CD4-positive, alpha-beta T cell treated with Interleukin-4 for 4 hours (primary cell): ENCODE data around the gene WWOX.

Experiments used
- DNase-seq: peaks from one replicate; pipeline ENCODE4 v3.0.0-alpha.2; 2020

Gene WWOX

DNA sequence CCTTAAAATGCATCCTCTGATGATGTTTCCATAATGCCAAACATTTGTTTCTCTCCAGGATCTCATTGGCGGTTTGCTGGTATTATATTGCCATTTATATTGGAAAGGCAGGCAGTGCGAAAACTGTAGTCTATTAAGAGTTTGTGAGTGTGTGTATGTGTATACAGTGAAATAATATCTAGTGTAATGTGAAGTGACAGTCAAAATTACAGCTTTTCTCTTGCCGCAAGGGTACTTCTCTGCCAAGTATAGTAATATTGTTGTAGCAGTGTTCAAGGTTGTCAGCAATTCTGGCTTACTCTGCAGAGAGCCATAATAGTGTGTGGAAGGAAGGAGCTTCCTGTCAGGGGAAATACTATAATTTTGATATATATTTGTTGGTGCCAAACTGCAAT is 178.6 kb downstream of the WWOX start:
- no peak for DNase-seq

DNA sequence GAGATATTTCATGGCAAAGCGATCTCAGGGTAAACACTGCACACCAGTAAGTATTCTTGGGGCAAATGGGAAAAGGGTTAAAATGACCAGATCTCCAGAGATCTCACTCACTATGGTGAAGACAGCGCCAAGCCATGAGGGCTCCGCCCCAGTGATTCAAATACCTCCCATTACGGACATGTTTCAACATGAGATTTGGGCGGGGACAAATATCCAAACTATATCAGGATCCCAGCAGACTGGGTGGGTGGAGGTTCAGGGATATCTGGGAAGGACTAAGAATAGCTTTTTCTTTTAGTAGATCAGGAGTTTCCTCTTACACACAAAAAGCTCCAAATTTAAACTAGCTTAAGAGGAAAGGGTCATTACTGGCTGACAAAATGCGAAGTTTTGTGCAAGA is 181.7 kb downstream of the WWOX start:
- DNase-seq: no peak

DNA sequence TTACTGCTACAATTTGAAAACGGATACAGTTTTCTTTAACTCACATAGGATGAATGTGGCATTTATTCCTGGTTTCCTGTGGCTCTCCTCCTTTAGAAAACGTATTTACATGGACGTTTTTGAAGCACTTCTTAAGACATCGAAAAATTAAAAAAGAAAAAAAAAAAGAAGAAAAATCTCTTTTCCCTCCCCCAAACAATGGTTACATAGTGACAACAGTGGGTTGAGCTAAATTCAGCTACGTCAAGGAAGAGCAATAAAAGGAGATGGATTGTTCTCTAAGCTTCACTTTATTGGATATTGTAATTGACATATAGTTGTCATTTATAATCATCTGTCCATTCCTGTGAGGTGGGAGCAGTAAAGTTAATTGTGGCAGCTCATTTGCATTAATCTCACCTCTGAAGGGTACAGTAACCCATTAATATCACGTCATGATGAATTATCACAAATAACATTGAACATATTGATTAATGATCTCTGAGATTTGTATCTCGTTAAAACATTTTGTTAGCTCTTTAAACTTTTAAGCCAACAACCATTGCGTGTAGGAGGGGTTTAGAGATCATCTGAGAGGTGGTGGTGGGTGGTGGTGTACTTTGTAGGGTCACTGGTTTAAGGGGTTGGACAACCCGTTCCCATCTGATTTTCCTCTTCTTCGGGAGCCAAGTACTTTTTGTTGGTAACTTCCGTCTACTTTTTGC is 184.2 kb downstream of the WWOX start:
- DNase-seq: no peak

DNA sequence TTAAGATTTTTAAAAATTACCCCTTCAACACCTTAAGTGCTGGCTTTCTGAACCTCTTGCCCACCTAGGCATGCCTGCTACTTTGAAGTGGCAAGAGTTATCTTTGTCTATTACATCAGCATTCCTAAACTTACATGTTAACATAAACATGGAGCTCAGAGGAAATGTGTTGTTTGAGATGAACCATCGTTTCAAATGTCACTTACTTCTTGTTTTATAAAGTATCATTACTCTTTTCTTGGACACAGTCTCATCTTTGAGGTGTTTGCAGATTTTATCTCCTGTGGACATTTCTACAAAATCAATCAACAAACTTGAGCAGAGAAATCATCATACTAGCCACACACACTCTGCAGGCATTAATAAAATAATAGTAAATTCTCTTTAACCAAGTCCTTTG is 184.9 kb downstream of the WWOX start:
- DNase-seq: no peak

DNA sequence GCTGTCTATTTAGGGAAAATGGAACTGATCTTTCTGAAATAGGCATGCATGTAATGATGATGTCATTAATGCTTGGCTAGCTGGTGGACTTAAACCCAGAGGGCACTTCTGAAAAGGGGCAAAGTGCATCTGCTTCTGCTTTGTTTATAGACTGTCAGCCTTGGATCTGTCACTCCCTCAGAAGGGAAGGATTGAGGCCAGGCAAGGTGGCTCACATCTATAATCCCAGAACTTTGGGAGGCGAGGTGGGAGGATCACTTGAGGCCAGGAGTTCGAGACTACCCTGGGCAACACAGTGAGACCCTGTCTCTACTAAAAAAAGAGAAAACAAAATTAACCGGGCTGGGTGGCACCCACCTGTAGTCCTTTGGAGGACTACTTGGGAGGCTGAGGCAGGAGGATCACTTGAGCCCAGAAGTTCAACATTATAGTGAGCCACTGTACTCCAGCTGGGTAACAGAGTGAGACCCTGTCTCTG is 185.5 kb downstream of the WWOX start:
- no peak for DNase-seq

DNA sequence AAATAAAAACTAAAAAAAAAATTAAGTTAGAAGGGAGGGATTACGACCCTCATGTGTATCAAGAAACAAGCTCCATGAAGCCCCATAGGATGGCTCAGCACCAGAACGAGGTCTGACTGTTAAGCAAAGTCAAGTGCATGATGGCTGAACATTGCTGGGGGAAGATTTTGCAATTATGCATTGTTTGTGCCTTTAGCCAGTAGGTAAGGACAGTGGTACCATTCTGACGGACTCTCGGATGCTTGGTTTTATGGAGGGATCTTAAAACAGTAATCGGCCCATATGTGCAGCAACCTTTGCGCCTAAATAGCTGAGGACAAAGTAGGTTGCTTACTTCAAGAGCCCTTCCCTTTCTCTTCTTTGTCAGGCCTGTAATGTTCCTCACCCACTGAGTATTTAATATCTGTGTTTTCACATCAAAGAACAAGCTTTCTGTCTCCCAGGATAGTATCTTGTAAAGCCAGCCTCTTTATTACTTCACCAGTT is 186.0 kb downstream of the WWOX start:
- DNase-seq: no peak

DNA sequence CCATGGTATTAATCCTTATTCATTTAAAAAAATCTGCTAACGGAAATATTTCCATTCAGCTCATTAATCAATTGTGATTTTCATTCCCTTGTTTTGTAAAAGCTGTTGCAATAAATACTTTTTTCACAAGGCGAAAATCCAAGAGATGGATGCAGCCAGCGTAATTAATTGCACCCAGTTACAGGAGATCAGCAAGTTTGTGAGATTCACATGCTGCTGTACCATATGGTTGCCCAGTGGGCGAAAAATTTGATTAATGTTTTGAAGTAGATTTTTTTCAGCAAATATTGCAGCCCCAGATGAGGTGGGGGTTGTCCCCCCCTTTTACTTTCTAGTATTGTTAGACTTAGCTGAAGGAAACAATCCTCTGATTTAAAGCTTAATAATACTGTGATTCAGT is 186.6 kb downstream of the WWOX start:
- no peak for DNase-seq

DNA sequence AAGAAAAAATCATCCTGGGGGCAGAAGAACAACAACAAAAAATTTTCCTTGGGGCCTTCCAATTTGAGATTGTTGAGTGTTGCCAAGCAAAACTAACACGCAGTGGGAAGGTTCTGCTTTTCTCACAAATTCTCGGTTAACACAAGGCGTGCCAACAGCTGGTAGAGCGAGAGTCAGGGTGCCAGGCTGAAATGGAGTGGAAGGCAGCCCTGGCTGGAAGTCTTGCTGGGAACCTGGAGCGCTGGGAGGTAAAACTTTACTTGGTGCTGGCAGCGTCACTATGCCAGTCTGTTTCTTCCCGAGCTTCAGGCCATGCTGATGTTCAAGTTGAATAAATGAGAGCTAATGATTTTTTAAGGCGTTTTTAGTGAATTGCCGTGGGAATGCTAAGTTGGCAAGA is 189.4 kb downstream of the WWOX start:
- DNase-seq: no peak

DNA sequence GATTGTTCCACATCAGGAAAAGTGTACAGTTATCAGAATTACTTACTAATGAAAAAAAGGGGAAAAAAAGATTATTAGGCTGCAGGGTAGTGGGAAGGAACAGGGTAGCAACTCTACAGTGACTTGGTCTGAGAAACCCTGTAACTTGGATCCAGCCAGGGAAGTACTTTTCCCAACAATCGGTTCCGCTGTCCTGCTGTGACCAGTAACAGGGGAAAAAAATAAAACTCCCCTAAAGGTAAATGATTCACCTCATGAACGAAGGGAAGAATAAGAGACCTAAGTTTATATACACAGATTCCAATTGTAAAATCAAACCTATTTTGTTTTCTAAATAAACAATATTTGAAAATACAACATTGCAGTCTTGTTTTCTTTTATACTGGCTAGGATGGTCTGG is 189.9 kb downstream of the WWOX start:
- DNase-seq: no peak

DNA sequence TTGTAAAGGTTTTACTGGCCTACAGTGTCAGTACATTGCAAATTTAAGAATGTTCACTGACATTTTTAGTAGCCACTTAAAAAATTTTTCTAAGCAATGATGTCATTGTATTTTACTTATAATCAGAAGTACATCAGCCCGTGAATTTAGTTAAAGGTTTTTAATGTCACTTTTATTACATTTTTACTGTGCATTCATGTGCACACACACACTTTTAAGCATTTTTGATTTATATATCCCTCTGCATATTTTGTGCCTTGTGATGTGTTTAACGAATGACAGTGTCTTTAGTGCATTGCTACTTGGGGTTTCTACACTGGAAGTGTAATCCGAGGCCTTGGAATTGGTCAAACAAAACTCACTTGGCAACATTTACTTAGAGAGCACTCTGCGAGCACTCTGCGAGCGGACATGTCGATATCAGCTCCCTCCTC is 190.4 kb downstream of the WWOX start:
- DNase-seq: no peak

DNA sequence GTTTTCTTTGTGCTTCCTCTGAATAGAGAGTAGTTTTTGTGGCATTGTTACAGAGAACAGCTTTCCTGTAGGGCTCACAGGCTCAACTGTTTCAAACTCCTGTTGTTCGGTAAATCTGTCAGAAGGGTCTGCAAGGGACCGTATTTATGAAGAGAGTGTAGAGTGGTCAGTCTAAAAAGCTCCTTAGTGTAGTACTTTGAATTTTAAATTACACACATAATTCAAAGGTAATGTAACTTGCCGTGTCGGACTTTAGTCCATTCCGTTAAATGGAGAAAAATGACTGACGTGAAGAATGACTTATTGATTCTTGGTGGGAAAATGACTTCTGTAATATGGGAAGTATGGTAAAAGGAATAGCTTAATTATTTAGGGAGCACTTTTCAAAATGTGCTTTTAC is 190.9 kb downstream of the WWOX start:
- no peak for DNase-seq

DNA sequence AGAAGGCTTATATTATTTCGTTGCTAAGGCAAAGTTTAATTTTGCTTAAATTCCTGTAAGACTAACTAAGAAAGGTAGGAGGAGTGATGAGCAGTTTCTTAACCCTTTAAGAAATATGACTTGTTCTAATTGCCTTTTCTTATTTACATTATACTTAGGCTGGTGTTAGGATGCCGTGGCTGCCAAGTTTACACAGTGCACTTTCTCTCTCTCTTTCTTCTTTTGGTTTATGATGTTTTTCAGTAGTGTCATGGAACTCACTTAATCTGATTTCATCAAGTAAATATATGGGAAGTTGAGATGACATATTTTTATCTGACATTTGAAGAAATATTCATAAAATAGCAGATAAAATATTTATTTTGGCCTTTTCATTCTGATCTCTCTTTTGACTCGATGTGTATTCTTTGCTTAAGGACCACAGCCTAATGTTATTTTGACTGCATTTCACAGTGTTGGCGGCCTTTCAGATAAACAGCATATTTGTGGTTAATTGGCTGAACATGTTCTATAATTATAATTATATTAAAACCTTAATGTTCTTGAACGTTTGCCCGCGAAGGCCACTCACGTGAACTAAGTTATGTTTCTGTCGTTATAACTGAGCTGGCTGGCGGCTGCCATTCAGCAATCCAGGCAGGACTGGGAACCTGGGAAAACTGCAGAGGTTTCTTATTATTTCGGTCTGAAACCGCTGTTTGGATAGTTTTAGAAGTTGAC is 191.6 kb downstream of the WWOX start:
- DNase-seq: no peak

DNA sequence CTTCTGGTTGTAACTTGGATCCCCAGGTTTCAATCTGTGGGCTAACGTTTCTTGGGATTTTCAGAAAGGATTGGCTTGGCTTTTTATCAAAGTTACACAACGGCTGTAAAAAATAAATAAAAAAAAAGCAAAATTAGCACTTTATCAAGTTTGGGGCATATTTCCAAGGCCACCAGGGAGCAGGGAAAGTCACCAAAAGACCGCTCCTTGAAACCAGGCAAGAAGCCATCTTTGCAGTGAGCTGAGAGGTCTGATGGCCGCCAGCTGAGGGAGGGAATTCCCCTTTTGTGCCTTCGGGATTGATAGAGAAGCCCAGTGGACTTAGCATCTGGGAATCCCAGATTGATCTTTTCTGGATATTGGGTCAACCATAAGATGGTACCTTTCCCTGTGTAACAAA is 192.2 kb downstream of the WWOX start:
- DNase-seq: no peak

DNA sequence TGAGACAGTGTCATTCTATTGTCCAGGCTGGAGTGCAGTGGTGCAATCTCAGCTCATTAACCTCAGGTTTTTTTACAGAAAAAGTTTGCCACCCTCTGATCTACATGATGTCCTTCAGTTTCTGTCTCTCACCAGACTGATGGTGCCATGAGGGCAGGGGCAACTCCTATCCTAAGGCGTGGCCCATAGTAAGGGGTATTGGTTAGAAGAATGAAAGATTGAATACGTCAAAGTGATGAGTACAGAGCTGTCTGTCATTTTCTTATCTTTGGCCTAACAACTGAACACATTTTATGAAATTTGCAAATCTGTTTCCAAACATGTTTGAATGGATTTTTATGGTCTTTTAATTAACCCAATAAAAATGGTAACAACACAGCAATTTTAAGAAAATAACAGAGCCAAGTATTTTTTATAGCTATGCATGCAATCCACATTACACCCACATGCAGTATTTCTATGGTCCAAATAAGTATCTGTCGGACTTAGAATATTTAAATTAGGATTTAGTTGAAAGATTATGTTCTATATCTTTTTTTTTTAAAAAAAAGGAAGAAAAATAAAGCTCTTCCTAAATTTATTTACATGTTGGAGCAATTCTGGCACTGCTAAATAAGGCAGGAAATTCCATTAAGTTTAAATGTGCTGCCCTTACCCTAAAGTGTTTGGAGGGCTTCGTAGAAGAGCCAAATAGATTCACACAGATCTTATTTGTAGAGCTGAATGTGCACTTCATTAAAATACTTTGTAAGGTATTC is 192.8 kb downstream of the WWOX start:
- no peak for DNase-seq

DNA sequence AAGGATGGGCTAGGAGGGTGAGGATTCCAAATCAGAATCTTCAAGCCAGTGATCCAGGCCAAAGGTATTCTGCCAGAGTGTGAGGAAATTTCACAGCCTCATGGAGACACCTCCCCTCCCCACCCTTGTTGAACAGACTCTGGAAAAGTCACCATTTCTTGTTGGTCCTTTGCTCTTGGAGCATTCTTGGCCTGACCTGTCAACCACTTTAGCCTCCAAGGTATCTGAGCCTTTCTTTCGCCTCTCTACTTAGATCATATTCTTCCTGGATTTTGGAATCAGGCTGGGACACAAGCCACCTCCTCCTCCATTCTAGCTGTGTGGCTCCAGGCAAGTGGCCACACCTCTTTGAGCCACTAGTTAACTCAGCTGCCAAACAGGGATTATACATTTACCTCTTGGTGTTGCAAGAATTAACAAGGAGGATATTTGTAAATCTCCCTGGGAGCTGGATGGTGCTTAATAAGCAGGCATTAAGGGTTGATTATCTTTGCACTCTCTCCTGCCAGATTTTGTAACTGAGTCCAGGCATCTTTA is 193.5 kb downstream of the WWOX start:
- DNase-seq: no peak

DNA sequence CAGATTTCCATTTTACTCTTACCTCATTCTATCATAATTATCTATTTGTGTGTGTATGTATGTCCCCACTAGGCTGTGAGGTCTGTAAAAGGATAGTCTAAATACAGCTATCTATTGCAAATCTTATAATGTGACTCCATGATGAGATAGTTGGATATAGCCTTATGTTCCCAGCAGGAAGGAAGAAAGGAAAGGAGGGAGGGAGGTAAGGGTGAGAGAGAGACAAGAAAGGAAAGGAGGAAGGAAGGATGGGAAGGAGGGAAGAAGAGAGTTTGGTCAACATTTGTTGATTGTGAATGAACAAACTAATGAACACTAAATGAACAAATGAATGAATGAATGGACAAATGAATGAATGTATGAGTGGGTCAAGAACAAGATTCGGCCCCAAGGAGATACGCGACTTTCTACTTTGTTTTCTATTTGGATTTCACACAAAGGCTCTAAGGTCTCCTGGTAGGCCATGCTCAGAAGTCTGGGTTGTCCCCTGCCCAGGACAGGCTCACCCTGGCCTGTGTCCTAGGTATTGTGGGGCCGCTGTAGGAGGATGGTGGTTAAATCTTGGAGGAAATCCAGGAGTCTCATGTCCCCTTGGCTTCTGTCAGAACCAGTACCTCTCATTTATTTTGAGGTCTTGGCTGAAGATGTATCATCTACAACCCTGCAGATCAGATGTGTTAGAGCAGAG is 195.2 kb downstream of the WWOX start:
- no peak for DNase-seq

DNA sequence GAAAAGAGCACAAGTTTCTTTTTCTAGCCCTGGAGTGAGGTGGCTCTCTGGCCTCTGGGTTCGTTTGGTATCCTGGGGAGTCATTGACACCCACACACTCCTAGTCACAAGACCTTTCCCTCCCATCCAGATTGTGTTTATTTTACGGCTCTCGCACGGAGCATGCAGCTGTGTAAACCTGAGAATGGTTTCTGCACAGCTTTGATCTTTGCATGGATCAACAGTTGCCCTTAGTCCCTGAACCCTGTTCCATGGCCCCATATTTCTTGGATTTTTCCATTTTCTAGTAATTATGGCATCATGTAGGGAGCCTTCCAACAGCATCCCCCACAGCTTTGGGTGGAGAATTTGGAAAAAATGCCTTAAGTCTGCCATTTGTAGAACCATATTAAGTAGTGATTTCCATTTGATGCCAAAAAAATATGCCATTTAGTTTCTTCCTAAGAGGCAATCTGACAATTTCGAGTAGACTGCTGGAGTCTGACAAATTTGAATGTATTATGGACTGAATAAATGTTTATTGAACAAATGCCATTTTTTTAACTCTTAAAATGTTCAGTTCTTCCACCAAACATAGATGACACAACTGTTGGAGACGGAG is 197.7 kb downstream of the WWOX start:
- no peak for DNase-seq

DNA sequence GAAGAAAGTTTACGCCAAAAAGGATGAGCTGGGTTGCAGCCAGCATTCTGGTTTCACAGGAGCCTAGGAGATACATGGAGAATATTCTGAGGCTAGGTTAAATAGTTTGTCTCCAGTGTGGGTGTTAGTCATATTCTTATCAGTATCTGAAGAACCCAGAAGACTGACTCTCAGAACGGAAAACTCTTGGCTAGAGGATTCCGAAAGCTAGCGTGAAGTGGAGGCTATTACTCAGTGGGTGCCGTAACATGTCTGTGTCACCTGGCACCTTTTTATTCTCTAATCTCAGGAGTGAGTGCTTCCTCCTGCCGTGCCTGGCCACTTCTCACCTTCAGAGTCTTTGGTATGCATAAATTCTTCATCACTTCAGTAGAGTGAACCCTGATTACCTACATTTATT is 199.5 kb downstream of the WWOX start:
- no peak for DNase-seq

DNA sequence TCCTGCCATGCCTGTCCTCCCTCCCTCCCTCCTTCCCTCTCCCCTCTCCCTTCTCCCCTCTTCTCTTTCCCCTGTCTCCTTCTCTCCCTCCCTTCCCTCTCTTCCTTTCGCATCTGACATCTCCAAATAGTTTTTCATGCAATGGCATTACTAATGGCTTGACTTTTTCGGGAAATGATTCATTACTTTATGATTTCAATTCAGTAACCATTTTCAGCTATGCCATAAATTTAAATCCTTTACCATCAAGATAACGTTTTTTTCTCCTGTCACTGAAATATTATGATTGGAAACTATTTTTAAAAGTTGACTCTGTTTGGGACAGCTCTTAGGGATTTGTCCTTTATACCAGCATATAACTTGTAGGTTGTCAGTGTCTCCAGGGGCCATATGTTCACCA is 201.0 kb downstream of the WWOX start:
- no peak for DNase-seq

DNA sequence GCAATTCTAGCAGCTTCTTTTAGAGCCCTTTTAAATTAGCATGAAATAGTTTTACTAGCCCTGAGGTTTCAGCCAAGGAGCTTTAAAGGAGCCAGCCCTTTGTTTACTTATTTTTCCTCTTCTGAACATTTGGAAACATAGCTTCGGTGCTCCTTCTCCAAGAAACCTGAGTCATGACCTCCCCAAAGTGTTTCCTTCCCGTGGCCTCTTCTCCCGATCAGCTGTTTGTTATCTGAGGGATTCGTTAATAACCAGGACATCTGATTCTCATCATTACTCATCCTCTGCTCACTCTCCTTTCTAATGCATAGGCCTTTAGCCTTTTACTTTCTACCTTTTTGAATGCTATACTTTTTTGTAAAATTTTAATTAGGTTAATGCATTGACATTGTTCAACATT is 204.5 kb downstream of the WWOX start:
- DNase-seq: no peak

DNA sequence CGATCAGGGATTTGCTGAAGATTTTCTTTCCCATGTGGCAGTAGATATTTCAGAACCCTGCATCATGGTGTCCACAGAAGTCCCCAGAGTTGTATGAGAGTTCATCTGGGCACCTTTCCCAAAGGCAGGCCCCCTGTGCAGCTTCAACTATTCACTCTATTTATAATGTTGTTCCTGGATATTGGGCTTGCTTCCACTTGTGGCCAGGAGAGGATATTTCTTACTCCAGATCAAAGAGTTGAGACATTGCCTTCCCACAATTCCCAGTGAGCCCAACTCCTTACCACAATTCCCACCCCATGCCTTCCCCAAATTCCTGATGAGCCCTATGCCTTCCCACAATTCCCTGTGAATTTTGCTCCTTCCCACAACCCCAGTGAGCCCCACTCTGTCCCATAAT is 206.9 kb downstream of the WWOX start:
- no peak for DNase-seq

DNA sequence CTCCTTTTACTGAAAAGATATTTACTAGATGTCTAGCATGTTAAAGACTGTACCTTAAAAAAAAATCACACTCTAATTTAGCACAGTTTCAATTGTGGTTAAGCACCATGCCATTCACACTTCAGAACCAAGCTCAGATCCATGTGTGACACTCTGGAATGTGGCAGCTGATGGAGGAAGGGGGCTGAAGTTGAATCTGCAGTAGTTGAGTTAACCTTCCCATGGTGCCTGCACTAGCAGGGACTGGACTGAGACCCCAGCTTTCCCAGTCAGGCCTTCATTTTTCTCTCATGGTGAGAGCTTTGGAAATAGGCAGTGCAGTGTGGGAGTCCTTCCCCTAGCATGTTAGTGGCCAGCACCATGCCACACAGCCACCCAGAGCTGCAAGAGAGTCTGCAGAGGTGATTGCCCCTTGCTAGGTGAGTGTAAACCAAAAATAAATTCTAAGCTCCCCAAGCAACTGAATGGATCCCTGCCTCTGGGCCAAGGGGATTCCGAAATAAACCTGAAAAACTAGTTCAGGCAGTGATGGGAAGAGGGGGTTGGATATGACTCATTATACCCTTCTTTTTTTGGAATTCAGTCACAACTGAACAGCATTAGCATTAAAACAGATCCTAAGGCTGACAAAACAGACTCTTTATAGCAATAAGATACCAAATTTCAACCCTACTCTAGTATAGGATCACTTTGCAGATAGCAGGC is 208.5 kb downstream of the WWOX start:
- DNase-seq: no peak
